Measurements from ENCODE around the gene AGMAT. TPM values are rescaled to one million over a fixed set of nuclear protein-coding genes. Genes with fewer than 3 reads are reported as not detected.

Gene AGMAT
- total and polyA plus RNA-seq, 2 of the 8 experiments (the other 6 are each of a cell fraction or from before 2014, with no cell fraction given): 3.7 to 5.8 TPM

- TF ChIP-seq, protein P1, sequence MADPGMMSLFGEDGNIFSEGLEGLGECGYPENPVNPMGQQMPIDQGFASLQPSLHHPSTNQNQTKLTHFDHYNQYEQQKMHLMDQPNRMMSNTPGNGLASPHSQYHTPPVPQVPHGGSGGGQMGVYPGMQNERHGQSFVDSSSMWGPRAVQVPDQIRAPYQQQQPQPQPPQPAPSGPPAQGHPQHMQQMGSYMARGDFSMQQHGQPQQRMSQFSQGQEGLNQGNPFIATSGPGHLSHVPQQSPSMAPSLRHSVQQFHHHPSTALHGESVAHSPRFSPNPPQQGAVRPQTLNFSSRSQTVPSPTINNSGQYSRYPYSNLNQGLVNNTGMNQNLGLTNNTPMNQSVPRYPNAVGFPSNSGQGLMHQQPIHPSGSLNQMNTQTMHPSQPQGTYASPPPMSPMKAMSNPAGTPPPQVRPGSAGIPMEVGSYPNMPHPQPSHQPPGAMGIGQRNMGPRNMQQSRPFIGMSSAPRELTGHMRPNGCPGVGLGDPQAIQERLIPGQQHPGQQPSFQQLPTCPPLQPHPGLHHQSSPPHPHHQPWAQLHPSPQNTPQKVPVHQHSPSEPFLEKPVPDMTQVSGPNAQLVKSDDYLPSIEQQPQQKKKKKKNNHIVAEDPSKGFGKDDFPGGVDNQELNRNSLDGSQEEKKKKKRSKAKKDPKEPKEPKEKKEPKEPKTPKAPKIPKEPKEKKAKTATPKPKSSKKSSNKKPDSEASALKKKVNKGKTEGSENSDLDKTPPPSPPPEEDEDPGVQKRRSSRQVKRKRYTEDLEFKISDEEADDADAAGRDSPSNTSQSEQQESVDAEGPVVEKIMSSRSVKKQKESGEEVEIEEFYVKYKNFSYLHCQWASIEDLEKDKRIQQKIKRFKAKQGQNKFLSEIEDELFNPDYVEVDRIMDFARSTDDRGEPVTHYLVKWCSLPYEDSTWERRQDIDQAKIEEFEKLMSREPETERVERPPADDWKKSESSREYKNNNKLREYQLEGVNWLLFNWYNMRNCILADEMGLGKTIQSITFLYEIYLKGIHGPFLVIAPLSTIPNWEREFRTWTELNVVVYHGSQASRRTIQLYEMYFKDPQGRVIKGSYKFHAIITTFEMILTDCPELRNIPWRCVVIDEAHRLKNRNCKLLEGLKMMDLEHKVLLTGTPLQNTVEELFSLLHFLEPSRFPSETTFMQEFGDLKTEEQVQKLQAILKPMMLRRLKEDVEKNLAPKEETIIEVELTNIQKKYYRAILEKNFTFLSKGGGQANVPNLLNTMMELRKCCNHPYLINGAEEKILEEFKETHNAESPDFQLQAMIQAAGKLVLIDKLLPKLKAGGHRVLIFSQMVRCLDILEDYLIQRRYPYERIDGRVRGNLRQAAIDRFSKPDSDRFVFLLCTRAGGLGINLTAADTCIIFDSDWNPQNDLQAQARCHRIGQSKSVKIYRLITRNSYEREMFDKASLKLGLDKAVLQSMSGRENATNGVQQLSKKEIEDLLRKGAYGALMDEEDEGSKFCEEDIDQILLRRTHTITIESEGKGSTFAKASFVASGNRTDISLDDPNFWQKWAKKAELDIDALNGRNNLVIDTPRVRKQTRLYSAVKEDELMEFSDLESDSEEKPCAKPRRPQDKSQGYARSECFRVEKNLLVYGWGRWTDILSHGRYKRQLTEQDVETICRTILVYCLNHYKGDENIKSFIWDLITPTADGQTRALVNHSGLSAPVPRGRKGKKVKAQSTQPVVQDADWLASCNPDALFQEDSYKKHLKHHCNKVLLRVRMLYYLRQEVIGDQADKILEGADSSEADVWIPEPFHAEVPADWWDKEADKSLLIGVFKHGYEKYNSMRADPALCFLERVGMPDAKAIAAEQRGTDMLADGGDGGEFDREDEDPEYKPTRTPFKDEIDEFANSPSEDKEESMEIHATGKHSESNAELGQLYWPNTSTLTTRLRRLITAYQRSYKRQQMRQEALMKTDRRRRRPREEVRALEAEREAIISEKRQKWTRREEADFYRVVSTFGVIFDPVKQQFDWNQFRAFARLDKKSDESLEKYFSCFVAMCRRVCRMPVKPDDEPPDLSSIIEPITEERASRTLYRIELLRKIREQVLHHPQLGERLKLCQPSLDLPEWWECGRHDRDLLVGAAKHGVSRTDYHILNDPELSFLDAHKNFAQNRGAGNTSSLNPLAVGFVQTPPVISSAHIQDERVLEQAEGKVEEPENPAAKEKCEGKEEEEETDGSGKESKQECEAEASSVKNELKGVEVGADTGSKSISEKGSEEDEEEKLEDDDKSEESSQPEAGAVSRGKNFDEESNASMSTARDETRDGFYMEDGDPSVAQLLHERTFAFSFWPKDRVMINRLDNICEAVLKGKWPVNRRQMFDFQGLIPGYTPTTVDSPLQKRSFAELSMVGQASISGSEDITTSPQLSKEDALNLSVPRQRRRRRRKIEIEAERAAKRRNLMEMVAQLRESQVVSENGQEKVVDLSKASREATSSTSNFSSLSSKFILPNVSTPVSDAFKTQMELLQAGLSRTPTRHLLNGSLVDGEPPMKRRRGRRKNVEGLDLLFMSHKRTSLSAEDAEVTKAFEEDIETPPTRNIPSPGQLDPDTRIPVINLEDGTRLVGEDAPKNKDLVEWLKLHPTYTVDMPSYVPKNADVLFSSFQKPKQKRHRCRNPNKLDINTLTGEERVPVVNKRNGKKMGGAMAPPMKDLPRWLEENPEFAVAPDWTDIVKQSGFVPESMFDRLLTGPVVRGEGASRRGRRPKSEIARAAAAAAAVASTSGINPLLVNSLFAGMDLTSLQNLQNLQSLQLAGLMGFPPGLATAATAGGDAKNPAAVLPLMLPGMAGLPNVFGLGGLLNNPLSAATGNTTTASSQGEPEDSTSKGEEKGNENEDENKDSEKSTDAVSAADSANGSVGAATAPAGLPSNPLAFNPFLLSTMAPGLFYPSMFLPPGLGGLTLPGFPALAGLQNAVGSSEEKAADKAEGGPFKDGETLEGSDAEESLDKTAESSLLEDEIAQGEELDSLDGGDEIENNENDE (IDR thresholded peaks at IDR 0.05; ENCODE audit: insufficient replicate concordance, low read length): no peak
- TF ChIP-seq MAFK (IDR thresholded peaks at IDR 0.05; ENCODE audit: low read depth, low read length) (no peak; the same call in 1 of the 2 replicates), SIRT6 (IDR thresholded peaks at IDR 0.05; ENCODE audit: low read length) (no peak), CHD2 (IDR thresholded peaks at IDR 0.05; ENCODE audit: low read length) (no peak), BACH1 (IDR thresholded peaks at IDR 0.05; ENCODE audit: low read length) (no peak)
- TF ChIP-seq, protein P2, sequence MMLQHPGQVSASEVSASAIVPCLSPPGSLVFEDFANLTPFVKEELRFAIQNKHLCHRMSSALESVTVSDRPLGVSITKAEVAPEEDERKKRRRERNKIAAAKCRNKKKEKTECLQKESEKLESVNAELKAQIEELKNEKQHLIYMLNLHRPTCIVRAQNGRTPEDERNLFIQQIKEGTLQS (IDR thresholded peaks at IDR 0.05; ENCODE audit: insufficient read depth, low read depth, low read length): no peak
Measured at GRCh38 chr1:15523104-15524020, 61.5 kb downstream of the AGMAT start (continued).
